Measurements from ENCODE around the gene RNH1. TPM values are rescaled to one million over a fixed set of nuclear protein-coding genes. Genes with fewer than 3 reads are reported as not detected.

RNH1 gene
- total RNA-seq, 4 donors from 2014 or later: 138 to 197 (median 159) TPM

DNA sequence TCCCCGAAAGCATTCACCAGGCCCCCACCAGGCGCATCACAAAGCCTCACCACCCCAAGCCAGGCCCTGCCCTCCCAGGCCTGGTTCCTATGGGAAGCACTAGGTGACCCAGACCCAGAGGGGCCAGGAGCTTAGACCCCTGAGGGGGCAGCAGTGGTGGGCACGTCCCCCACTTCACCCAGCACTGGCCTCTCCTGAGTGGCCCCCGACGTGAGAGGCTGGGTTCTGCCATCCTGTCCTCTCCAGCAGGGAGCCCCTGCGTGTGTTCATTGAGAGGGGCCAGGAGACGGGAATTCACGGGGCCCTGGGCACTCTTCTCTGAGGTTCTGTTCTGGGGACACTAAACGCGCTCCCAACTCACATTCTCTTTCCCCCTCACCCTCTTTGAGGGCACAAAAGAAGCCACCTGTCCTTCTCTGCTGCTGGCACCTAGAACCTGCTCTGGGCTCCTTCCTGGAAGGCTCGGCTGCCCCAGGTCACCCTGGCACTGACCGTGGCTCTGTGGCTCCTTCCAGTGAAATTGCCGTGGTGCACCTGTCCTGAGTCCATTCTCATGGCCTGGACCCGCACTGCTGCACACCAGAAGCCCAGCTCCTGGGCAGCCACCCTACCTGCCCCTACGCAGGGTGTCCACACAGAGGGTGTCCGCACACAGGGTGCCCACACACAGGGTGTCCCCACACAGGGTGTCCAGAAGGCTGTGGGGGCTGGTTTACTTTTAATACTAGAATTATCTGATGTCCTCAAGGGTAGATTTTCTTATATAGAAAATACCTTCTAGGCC is 44.7 kb downstream of the RNH1 start:
- Histone ChIP-seq H3K27me3 (no peaks in the 10 kb centered on the region), H3K27ac (no peak overlapping the region), H3K36me3 (peaks cover 0 to 21% of the 10 kb centered on the region in 2 donors), H3K4me1 (no peaks in the 10 kb centered on the region), H3K9me3 (no peaks in the 10 kb centered on the region), H3K4me3 (no peak overlapping the region)
- in situ Hi-C loops (cut with MboI; ENCODE audit: low sequenced_read_pairs in 4 of 4) (no loop called here), intact Hi-C loops (cut with DNase I; ENCODE audit: low total_unique reads) (loop anchor here (2.0 kb wide), 1 partner anchor 39 kb away; no protein-coding TSS in a partner anchor)
- ATAC-seq (no peak), DNase-seq (no peak)
- no peak for TF ChIP-seq POLR2A (IDR thresholded peaks at IDR 0.05)
- TF ChIP-seq, protein P1, sequence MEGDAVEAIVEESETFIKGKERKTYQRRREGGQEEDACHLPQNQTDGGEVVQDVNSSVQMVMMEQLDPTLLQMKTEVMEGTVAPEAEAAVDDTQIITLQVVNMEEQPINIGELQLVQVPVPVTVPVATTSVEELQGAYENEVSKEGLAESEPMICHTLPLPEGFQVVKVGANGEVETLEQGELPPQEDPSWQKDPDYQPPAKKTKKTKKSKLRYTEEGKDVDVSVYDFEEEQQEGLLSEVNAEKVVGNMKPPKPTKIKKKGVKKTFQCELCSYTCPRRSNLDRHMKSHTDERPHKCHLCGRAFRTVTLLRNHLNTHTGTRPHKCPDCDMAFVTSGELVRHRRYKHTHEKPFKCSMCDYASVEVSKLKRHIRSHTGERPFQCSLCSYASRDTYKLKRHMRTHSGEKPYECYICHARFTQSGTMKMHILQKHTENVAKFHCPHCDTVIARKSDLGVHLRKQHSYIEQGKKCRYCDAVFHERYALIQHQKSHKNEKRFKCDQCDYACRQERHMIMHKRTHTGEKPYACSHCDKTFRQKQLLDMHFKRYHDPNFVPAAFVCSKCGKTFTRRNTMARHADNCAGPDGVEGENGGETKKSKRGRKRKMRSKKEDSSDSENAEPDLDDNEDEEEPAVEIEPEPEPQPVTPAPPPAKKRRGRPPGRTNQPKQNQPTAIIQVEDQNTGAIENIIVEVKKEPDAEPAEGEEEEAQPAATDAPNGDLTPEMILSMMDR (IDR thresholded peaks at IDR 0.05 in 4 of 5, conservative IDR thresholded peaks at IDR 0.05 in 1 of 5): no peak

DNA sequence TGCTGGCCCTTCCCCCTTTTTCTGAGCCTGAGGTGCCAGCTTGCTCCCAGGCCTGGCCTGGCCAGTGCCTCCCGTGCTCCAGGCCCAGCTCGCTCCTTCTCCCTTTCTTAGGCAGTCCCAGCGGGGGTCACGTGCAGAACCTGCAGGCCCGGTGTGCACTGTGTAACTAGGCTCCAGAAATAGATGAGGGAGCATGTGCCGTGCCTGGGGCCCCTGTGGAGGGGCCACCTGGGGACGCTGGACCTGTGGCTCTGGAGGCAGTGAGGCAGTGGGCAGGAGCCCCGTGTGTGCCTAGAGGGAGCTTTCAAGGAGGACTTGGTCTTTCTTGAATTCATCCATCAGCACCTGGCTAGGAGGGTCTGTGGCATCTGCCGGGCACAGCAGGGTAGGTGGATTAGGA is 45.4 kb downstream of the RNH1 start:
- Histone ChIP-seq H3K4me1 (no peaks in the 10 kb centered on the region), H3K27ac (no peak overlapping the region), H3K36me3 (peaks cover 0 to 21% of the 10 kb centered on the region in 2 donors), H3K27me3 (no peaks in the 10 kb centered on the region), H3K9me3 (no peaks in the 10 kb centered on the region), H3K4me3 (no peak overlapping the region)
- ATAC-seq: no peak
- intact Hi-C loops (cut with DNase I; ENCODE audit: low total_unique reads) (loop anchor here (2.0 kb wide), 1 partner anchor 39 kb away; no protein-coding TSS in a partner anchor), in situ Hi-C loops (cut with MboI; ENCODE audit: low sequenced_read_pairs in 4 of 4) (no loop called here)
- no peak for DNase-seq
- TF ChIP-seq, protein P1 (IDR thresholded peaks at IDR 0.05 in 4 of 5, conservative IDR thresholded peaks at IDR 0.05 in 1 of 5): no peak

DNA sequence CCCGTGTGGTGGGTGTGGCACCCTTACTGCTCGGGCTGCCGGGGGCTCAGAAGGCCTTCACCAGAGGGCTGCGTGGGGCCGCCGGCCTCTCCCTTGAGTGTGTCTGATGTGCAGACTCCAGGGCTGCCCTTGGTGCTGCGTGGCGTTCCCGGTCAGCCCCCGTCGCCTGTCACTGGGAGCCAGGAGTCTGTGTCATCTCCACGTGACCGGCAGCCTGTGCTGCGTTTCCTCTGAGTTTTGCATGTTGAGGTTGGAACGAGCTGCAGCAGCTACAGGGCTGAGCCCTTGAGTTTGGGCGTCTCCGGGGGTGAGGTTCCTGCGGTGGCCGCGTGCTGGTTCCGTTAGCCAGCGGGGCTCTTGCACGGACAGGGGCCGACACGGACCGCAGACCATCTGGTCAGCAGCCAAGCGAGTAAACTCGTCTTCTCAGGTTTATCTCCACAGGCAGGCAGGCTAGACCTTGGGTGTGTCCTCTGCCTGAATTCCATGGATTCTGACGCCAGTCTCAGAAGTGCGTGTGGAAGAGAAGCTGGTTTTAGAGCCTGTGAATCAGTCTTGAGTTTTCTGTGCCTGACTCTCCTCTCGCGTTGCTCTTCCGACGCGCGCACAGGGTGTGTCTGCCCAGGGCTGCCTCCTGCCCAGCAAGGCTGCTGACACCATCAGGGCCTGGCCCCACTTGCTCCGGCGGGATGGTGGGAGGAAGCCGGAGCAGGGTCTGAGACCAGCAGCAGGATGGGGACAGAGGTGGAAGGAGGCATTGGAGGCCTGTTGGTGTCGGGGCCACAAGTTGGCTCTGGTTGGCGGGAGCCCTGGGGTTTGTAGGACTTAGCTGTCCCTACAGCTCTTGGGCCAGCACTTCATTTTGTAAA is 46.5 kb downstream of the RNH1 start:
- Histone ChIP-seq H3K9me3 (no peaks in the 10 kb centered on the region), H3K4me1 (no peaks in the 10 kb centered on the region), H3K4me3 (no peak overlapping the region), H3K36me3 (peaks cover 0 to 21% of the 10 kb centered on the region in 2 donors), H3K27me3 (no peaks in the 10 kb centered on the region), H3K27ac (no peak overlapping the region)
- in situ Hi-C loops (cut with MboI; ENCODE audit: low sequenced_read_pairs in 4 of 4) (no loop called here), intact Hi-C loops (cut with DNase I; ENCODE audit: low total_unique reads) (no loop called here)
- ATAC-seq (no peak), DNase-seq (no peak)
- no peak for TF ChIP-seq POLR2A (IDR thresholded peaks at IDR 0.05)
- TF ChIP-seq, protein P1 (IDR thresholded peaks at IDR 0.05 in 4 of 5, conservative IDR thresholded peaks at IDR 0.05 in 1 of 5): no peak

DNA sequence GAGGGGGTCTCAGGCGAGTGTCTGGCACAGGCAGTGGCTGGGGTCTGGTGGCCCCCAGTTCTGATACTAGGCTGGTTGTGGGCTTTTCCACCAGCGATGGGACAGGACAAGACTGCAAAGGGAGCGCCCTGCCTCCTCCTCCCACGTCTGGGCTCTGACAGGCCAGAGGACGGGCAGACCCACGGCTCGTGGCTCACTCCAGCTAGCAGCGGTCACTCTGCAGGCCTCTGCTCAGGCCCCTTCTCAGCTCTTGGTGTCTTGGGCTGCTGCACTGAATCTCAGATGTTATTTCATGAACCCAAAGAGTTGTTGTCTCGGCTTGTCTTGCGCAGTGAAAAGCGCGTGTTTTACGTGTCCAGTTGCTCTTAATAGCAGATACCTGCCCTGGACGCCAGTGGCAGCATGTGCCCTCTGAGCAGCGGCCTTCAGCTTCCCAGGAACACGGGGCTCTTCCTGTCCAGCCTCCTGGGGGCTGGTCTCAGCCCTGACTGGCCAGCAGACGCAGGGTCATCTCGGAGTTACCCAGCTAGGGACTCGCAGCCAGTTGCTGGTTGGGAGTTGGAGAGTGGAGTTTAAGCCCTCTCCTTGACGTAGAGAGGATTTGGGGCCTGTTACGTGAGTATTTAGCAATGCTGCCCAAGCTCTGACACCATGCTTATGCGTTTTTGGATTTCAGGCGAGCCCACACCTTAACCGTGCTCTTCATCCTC is 47.4 kb downstream of the RNH1 start:
- Histone ChIP-seq H3K27ac (no peak overlapping the region), H3K27me3 (no peaks in the 10 kb centered on the region), H3K4me3 (no peak overlapping the region), H3K9me3 (no peaks in the 10 kb centered on the region), H3K4me1 (no peaks in the 10 kb centered on the region), H3K36me3 (peaks cover 0 to 21% of the 10 kb centered on the region in 2 donors)
- ATAC-seq (no peak), DNase-seq (no peak)
- intact Hi-C loops (cut with DNase I; ENCODE audit: low total_unique reads): no loop called here
- in situ Hi-C loops (cut with MboI; ENCODE audit: low sequenced_read_pairs in 4 of 4): loop anchor here in 2 of 4 donors (10.0 kb wide), 1 partner anchor 55 kb away; no protein-coding TSS in a partner anchor
- TF ChIP-seq, protein P1 (IDR thresholded peaks at IDR 0.05 in 4 of 5, conservative IDR thresholded peaks at IDR 0.05 in 1 of 5): no peak
- TF ChIP-seq POLR2A (IDR thresholded peaks at IDR 0.05): no peak
